ENCODE data around the gene MIER2. TPM values are rescaled to one million over a fixed set of nuclear protein-coding genes. Genes with fewer than 3 reads are reported as not detected.

Gene MIER2
- total RNA-seq, 2 donors from 2014 or later: 3.1 to 9.6 TPM

DNA sequence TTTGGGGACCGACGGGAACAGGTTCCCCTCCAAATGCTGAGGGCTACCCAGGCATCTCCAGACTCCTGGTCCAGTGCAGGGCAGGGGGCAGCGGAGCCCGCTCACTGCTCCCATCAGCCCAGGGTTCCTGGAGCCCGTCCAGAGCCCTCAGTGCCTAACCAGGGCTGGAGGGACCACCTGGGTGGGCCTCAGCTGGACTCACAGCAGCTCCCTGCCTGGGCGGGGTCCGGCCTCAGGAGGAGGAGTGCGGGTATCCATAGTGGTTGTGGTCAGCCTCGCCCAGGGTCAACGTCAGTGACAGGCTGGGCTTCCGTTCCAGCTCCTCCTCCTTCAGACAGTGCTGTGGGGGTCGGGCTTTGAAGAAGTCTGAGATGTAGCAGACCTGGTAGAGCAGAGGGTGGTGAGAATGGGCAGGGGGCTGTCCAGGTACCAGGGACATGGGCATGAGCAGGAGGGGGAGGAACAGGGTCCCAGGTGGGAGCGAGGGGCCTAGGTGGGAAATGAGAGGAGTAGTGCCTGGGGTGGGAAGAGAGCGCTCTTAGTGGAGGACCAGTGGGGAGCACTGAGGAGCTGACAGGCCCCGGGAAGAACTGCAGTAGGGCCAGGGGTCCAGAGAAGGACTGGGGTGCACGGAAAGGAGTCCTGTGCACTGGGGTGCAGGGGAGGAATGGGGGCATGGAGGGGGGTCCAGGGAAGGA, 63.3 kb downstream of the MIER2 start:
- Histone ChIP-seq H3K4me3 (no peak overlapping the region), H3K27me3 (no peaks in the 10 kb centered on the region), H3K4me1 (peaks cover 11% of the 10 kb centered on the region), H3K27ac (no peak overlapping the region), H3K9me3 (no peaks in the 10 kb centered on the region), H3K36me3 (replicated peaks in 1 of 2; ENCODE audit: insufficient read depth in 1 of 2, low read depth in 2 of 2) (no peaks in the 10 kb centered on the region)
- ATAC-seq (no peak), DNase-seq (no peak)
- intact Hi-C loops (cut with DNase I): no loop called here
- TF ChIP-seq, protein P1, sequence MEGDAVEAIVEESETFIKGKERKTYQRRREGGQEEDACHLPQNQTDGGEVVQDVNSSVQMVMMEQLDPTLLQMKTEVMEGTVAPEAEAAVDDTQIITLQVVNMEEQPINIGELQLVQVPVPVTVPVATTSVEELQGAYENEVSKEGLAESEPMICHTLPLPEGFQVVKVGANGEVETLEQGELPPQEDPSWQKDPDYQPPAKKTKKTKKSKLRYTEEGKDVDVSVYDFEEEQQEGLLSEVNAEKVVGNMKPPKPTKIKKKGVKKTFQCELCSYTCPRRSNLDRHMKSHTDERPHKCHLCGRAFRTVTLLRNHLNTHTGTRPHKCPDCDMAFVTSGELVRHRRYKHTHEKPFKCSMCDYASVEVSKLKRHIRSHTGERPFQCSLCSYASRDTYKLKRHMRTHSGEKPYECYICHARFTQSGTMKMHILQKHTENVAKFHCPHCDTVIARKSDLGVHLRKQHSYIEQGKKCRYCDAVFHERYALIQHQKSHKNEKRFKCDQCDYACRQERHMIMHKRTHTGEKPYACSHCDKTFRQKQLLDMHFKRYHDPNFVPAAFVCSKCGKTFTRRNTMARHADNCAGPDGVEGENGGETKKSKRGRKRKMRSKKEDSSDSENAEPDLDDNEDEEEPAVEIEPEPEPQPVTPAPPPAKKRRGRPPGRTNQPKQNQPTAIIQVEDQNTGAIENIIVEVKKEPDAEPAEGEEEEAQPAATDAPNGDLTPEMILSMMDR (IDR thresholded peaks at IDR 0.05): no peak
- TF ChIP-seq POLR2A (IDR thresholded peaks at IDR 0.05): no peak
- 82 to 83% methylated on average over 11 to 16 of the region's 16 CpGs for WGBS, 2 donors

DNA sequence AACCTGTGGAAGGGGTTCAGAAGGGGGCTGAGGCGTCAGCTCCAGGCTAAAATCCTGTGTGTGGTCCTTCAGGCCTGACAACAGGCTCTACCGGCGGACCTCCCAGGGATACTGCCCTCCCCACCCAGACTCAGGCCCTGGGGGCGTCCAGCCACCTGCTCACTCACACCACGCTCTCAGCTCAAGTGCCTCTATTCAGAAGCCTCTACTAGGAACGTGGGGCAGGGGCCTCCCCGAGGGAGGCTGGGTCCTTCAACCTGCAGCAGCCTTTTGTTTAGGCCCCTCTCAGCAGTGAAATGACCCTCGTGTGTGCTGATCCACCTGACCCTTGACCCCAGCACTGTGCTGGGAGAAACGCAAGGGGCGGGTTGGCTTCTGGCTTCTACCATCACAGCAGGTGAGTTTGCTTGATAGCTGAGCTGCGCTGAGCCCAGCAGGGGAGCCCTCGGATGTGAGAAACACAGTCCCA, 64.0 kb downstream of the MIER2 start:
- TF ChIP-seq POLR2A (IDR thresholded peaks at IDR 0.05): no peak
- TF ChIP-seq, protein P1 (IDR thresholded peaks at IDR 0.05): no peak
- ATAC-seq (no peak), DNase-seq (no peak)
- intact Hi-C loops (cut with DNase I): no loop called here
- Histone ChIP-seq H3K9me3 (no peaks in the 10 kb centered on the region), H3K27ac (no peak overlapping the region), H3K27me3 (no peaks in the 10 kb centered on the region), H3K36me3 (replicated peaks in 1 of 2; ENCODE audit: insufficient read depth in 1 of 2, low read depth in 2 of 2) (no peaks in the 10 kb centered on the region), H3K4me1 (peaks cover 11% of the 10 kb centered on the region), H3K4me3 (no peak overlapping the region)
- 64 to 65% methylated on average over 12 of the region's 12 CpGs for WGBS, 2 donors

DNA sequence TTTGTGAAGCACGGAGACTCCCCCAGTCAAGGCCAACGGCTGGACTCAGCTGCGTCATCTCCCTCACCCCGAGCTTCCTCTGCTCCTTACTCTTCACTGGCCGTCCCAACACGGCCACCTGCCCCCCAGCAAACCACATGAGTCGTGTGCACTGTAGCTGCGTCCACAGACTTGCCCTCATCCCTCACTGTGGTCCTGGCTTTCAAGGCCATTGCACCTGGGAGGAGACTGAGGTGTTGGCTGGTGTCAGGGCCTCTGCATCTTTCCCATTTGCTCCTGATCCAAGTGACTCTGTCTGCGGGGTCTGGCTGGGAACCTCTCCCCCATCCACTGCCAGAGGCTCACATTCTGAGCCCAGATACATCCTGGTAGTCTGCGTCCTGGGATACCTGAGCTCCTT, 64.9 kb downstream of the MIER2 start:
- no peak overlapping the region for H3K4me3 ChIP-seq
- no peaks in the 10 kb centered on the region for H3K9me3 ChIP-seq
- TF ChIP-seq, protein P1 (IDR thresholded peaks at IDR 0.05): no peak
- TF ChIP-seq POLR2A (IDR thresholded peaks at IDR 0.05): no peak
- ATAC-seq: no peak
- H3K27ac ChIP-seq: no peak overlapping the region
- peaks cover 11% of the 10 kb centered on the region for H3K4me1 ChIP-seq
- no peaks in the 10 kb centered on the region for H3K36me3 ChIP-seq (replicated peaks in 1 of 2; ENCODE audit: insufficient read depth in 1 of 2, low read depth in 2 of 2)
- no peak for DNase-seq
- intact Hi-C loops (cut with DNase I): no loop called here
- no peaks in the 10 kb centered on the region for H3K27me3 ChIP-seq
- WGBS, 2 donors: 64 to 68% methylated on average over 10 of the region's 10 CpGs

DNA sequence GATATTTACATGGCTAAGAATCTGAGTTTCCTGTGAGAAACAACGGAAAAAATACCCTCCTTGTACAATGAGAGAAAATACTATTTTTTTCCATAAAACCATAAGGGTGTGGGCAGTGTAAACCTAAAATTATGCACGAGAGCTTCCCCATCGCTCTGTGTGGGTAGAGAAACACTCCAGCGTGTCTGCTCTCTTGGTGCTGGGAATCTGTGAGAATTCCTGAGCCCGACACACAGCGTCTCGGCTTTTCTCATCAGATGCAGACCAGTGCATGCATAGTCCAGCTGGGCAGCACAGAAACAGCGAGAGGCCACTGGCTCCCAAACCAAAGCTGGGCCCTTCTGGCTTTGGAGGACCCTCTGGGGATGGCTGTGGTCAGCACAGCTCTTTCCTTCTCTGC, 65.4 kb downstream of the MIER2 start:
- WGBS, 2 donors: 62 to 72% methylated on average over 8 of the region's 8 CpGs
- DNase-seq (no peak), ATAC-seq (no peak)
- peaks cover 11% of the 10 kb centered on the region for H3K4me1 ChIP-seq
- H3K27me3 ChIP-seq: no peaks in the 10 kb centered on the region
- no peak overlapping the region for H3K27ac ChIP-seq
- H3K4me3 ChIP-seq: no peak overlapping the region
- TF ChIP-seq, protein P1 (IDR thresholded peaks at IDR 0.05): no peak
- TF ChIP-seq POLR2A (IDR thresholded peaks at IDR 0.05): no peak
- no peaks in the 10 kb centered on the region for H3K36me3 ChIP-seq (replicated peaks in 1 of 2; ENCODE audit: insufficient read depth in 1 of 2, low read depth in 2 of 2)
- intact Hi-C loops (cut with DNase I): no loop called here
- no peaks in the 10 kb centered on the region for H3K9me3 ChIP-seq

Measured in body of pancreas (tissue), 4 donors.